Endothelial cell (in vitro differentiated cells): Measurements from ENCODE around the gene ERGIC1. TPM values are rescaled to one million over a fixed set of nuclear protein-coding genes. Genes with fewer than 3 reads are reported as not detected.

ENCODE experiments used
- DNase-seq: peaks from one replicate; pipeline ENCODE4 v3.0.0; 2021; ENCODE audit warnings: low spot score
- H3K27ac Mint-ChIP-seq: one replicate; pipeline ENCODE4 v1.8.0; 2021; ENCODE audit warnings: mixed read lengths, inconsistent platforms; ENCODE audit not compliant: unreplicated experiment
- H3K27me3 Mint-ChIP-seq: one replicate; pipeline ENCODE4 v1.8.0; 2021; ENCODE audit warnings: mild to moderate bottlenecking, moderate library complexity, mixed read lengths, inconsistent platforms; ENCODE audit not compliant: unreplicated experiment
- H3K36me3 Mint-ChIP-seq: one replicate; pipeline ENCODE4 v1.8.0; 2021; ENCODE audit warnings: mild to moderate bottlenecking, low read depth, mixed read lengths, inconsistent platforms; ENCODE audit not compliant: unreplicated experiment
- H3K4me1 Mint-ChIP-seq: one replicate; pipeline ENCODE4 v1.8.0; 2021; ENCODE audit warnings: mild to moderate bottlenecking, mixed read lengths, inconsistent platforms; ENCODE audit not compliant: unreplicated experiment
- H3K4me3 Mint-ChIP-seq: one replicate; pipeline ENCODE4 v1.8.0; 2021; ENCODE audit warnings: mild to moderate bottlenecking, mixed read lengths, inconsistent platforms; ENCODE audit not compliant: unreplicated experiment
- H3K9me3 Mint-ChIP-seq: one replicate; pipeline ENCODE4 v1.8.0; 2021; ENCODE audit warnings: mixed read lengths, inconsistent platforms; ENCODE audit not compliant: unreplicated experiment
- CTCF ChIP-seq: fragments of 200-600 bp; sonication (generic); IDR thresholded peaks from one replicate; pipeline ENCODE4 v1.5.0; 2021; ENCODE audit warnings: antibody characterized with exemption; ENCODE audit not compliant: unreplicated experiment
- total RNA-seq: library from RNA; stranded (reverse); fragmentation: NEBNext Ultra II Directional; extraction: Animal tissue kit (Norgen Biotek cat#: 25700); gene quantifications from one replicate; pipeline ENCODE4 v1.2.1, GENCODE V29; 2021; ENCODE audit not compliant: unreplicated experiment

The ERGIC1 gene
- total RNA-seq, 1 donor from 2014 or later, result 67.1 TPM

DNA sequence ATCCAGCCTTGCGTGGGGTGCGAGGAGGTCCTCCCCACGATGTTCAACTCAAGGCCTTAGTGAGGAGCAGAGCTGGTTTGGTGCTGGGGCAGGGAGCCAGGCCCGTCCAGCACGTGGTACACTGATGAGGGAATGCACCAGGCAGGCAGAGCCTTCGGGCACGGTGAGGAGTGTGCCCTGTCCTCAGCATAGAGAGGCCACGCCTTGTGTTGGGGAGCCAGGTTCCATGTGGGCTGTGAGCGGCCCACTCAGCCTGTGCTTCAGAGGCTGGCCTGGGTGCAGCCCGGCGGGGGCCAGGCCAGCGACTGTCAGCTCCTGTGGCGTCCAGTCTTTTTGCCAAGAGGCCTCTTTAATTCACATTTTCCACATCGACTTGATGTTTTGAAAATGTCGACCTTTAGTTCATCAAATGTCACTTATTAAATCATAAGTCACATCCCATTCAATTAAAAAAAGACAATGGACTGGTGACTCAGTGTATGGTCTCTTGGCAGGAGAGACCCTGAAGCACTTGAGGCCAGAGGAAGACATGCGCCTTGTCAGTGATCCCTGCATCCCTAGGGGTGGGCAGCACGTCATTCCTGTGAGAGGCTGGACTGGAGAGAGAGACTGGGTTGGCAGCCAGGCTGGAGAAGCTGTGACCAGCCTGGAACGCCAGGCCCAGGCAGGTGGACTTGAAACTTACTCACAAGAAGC lies 21.7 kb downstream of the ERGIC1 start:
- Mint-ChIP-seq H3K27me3 (peaks cover 10% of the 10 kb centered on the region), H3K4me3 (no peak overlapping the region), H3K27ac (no peak overlapping the region), H3K4me1 (peaks cover 11% of the 10 kb centered on the region), H3K9me3 (no peaks in the 10 kb centered on the region), H3K36me3 (peaks cover 13% of the 10 kb centered on the region)
- no peak for DNase-seq
- TF ChIP-seq CTCF, result no peak

DNA sequence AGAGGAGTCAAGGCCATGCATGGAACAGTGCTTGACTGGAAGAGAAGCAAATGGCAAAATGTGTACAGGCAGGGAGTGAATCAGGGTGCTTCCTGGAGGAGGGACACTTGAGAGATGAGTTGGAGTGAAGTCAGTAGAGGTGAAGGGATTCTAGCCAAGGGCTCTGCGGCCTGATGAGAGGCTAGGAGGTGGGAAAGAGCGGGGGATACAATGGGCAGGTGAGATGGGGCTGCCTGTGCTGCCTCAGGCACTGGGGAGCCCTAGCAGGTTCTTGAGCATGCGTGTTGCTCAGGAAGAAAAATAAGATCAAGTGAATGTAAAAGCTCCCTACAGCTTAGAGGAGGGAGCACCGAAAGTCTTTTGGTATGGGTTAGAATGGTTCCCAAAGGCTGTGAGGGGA lies 22.3 kb downstream of the ERGIC1 start:
- Mint-ChIP-seq H3K4me3 (peak overlapping the region; percentile 1), H3K27ac (peak overlapping the region; percentile 12), H3K9me3 (no peaks in the 10 kb centered on the region), H3K4me1 (peaks cover 14% of the 10 kb centered on the region), H3K27me3 (peaks cover 10% of the 10 kb centered on the region), H3K36me3 (peaks cover 13% of the 10 kb centered on the region)
- DNase-seq, result no peak
- no peak for TF ChIP-seq CTCF

DNA sequence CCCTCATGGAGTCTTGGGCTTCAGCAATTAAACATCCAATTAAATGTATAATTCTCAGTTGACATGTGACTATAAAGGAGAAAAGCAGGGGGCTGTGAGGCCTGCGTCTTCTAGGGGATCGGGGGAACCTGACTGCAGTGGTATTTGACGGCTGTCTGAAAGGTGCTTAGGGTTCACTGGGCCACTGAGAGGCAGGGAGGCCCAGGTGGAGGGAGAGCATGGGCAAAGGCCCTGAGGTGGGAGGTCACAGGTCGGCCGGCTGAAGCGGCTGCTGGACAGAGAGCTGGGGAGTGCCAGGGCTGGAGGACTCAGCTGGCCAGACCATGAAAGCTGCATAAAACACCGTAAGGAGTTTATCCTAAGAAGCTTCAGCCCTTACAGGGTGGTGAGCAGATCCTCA lies 23.9 kb downstream of the ERGIC1 start:
- peaks cover 13% of the 10 kb centered on the region for H3K36me3 Mint-ChIP-seq
- peaks cover 17% of the 10 kb centered on the region for H3K4me1 Mint-ChIP-seq
- no peaks in the 10 kb centered on the region for H3K9me3 Mint-ChIP-seq
- no peak overlapping the region for H3K4me3 Mint-ChIP-seq
- no peak for DNase-seq
- no peak overlapping the region for H3K27ac Mint-ChIP-seq
- peaks cover 10% of the 10 kb centered on the region for H3K27me3 Mint-ChIP-seq
- no peak for TF ChIP-seq CTCF

DNA sequence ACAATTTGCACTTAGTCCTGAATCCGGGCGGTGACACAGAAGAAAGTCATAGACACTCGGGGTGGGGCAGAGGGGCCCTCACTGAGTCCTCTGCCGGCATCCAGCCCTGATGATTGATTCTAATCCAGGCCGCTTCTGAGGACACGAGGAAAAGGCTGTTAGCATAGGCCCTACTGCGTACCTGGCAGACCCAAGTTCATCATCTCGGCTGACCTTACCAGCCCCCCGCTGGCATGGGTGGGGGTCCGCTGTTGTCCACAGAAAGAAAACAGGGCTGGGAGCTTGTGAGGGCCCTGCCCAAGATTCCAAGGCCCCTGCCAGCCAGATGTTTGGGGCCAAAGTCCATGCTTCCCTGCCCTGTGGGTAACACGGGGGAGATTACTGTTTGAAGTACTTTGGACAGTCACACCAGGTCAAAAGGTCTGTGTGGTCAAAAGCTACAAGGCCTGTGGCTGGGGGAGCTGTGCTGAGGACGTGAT lies 24.5 kb downstream of the ERGIC1 start:
- Mint-ChIP-seq H3K4me1 (peaks cover 17% of the 10 kb centered on the region), H3K9me3 (no peaks in the 10 kb centered on the region), H3K4me3 (no peak overlapping the region), H3K27ac (no peak overlapping the region), H3K36me3 (peaks cover 13% of the 10 kb centered on the region), H3K27me3 (peaks cover 10% of the 10 kb centered on the region)
- no peak for DNase-seq
- TF ChIP-seq CTCF, result no peak

GRCh38 chr5:172858990-172859811 lies 25.1 kb downstream of the ERGIC1 start:
- no peak overlapping the region for H3K4me3 Mint-ChIP-seq
- peaks cover 13% of the 10 kb centered on the region for H3K36me3 Mint-ChIP-seq
- no peak for DNase-seq
- H3K9me3 Mint-ChIP-seq, result no peaks in the 10 kb centered on the region
- peaks cover 17% of the 10 kb centered on the region for H3K4me1 Mint-ChIP-seq
- H3K27ac Mint-ChIP-seq, result peak overlapping the region; percentile 17
- no peak for TF ChIP-seq CTCF
- H3K27me3 Mint-ChIP-seq, result peaks cover 10% of the 10 kb centered on the region
